ENCODE measurements around the gene ZNF536. TPM values are rescaled to one million over a fixed set of nuclear protein-coding genes. Genes with fewer than 3 reads are reported as not detected.

Gene ZNF536
- total RNA-seq, 1 experiment from 2014 or later, result not detected

DNA sequence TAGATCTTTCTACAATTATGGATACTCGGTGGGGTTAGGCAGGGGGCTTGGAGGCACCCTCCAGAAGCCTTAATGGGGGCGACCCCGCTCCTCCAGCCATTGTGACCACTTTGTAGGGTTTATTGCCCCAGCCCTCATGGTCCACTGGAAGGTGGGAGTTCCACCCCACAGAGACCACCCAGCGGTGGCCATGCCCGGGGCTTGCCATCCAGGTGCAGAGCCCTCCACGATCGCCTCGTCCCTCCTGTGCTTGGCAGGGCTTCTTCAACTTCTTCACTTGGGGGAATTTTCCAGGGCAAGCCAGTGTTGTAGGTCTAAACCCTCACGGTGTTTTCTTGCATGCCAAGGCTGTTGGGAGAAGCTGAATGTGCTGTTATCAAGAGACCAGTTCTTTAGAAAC is 16.1 kb downstream of the ZNF536 start:
- H3K4me2 ChIP-seq, result no peak overlapping the region
- H3K4me3 ChIP-seq, result no peak overlapping the region
- H4K20me1 ChIP-seq (ENCODE audit: insufficient read depth), result no peaks in the 10 kb centered on the region
- H3K27me3 ChIP-seq (ENCODE audit: insufficient read depth, low read depth), result peaks cover 63% of the 10 kb centered on the region
- no peaks in the 10 kb centered on the region for H3K36me3 ChIP-seq (ENCODE audit: low read depth)
- ChIA-PET CTCF (no interaction called here), POLR2A (ENCODE audit: unreplicated experiment) (no interaction called here)
- H3K9me2 ChIP-seq (ENCODE audit: insufficient read depth), result no peaks in the 10 kb centered on the region
- BruUV-seq (replicated peaks), result no TSS peak
- intact Hi-C loops (cut with micrococcal nuclease; ENCODE audit: unreplicated experiment), result no loop called here
- no peak for DNase-seq
- TF ChIP-seq EZH2 (IDR thresholded peaks at IDR 0.05; ENCODE audit: low read depth), result no peak
- TF ChIP-seq, protein P1, sequence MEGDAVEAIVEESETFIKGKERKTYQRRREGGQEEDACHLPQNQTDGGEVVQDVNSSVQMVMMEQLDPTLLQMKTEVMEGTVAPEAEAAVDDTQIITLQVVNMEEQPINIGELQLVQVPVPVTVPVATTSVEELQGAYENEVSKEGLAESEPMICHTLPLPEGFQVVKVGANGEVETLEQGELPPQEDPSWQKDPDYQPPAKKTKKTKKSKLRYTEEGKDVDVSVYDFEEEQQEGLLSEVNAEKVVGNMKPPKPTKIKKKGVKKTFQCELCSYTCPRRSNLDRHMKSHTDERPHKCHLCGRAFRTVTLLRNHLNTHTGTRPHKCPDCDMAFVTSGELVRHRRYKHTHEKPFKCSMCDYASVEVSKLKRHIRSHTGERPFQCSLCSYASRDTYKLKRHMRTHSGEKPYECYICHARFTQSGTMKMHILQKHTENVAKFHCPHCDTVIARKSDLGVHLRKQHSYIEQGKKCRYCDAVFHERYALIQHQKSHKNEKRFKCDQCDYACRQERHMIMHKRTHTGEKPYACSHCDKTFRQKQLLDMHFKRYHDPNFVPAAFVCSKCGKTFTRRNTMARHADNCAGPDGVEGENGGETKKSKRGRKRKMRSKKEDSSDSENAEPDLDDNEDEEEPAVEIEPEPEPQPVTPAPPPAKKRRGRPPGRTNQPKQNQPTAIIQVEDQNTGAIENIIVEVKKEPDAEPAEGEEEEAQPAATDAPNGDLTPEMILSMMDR (conservative IDR thresholded peaks at IDR 0.05), result no peak
- no peaks in the 10 kb centered on the region for H3K79me2 ChIP-seq (ENCODE audit: low read depth)
- H2AFZ ChIP-seq, result no peak overlapping the region
- no peak overlapping the region for H3K27ac ChIP-seq
- H3K9me3 ChIP-seq (ENCODE audit: insufficient read depth, low read depth), result no peaks in the 10 kb centered on the region
- H3F3A ChIP-seq (ENCODE audit: insufficient read depth, low read depth), result no peaks in the 10 kb centered on the region
- no peaks in the 10 kb centered on the region for H3K4me1 ChIP-seq (replicated peaks; ENCODE audit: insufficient read depth)

DNA sequence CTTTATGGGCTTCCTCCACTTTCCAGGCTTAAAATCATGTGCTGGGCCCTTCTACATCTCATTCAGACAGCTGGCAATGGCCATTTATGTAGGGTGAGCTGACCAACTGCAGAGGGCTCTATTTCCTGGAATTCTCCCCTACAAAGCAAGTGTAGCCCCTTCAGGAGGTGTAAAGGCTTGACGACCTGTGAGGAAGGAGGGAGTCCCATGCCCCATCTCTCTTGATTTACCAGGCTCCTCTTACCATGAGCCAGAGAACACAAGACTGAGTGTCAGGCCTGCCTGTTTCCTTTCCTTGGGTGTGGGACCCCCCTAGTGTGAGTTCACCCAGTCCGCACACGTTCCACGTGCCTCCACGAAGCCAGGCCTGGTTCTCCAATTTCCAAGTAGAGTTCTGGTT is 16.6 kb downstream of the ZNF536 start:
- no peaks in the 10 kb centered on the region for H3F3A ChIP-seq (ENCODE audit: insufficient read depth, low read depth)
- H3K4me1 ChIP-seq (replicated peaks; ENCODE audit: insufficient read depth), result no peaks in the 10 kb centered on the region
- POLR2A ChIA-PET (ENCODE audit: unreplicated experiment), result no interaction called here
- H3K36me3 ChIP-seq (ENCODE audit: low read depth), result no peaks in the 10 kb centered on the region
- no TSS peak for BruUV-seq (replicated peaks)
- H3K9me3 ChIP-seq (ENCODE audit: insufficient read depth, low read depth), result no peaks in the 10 kb centered on the region
- DNase-seq, result no peak
- H3K27me3 ChIP-seq (ENCODE audit: insufficient read depth, low read depth), result peaks cover 68% of the 10 kb centered on the region
- H3K27ac ChIP-seq, result no peak overlapping the region
- H3K4me3 ChIP-seq, result no peak overlapping the region
- H3K9me2 ChIP-seq (ENCODE audit: insufficient read depth), result no peaks in the 10 kb centered on the region
- no peak overlapping the region for H3K4me2 ChIP-seq
- TF ChIP-seq, protein P1 (conservative IDR thresholded peaks at IDR 0.05), result no peak
- TF ChIP-seq EZH2 (IDR thresholded peaks at IDR 0.05; ENCODE audit: low read depth), result no peak
- intact Hi-C loops (cut with micrococcal nuclease; ENCODE audit: unreplicated experiment), result no loop called here
- no peaks in the 10 kb centered on the region for H3K79me2 ChIP-seq (ENCODE audit: low read depth)
- CTCF ChIA-PET, result no interaction called here
- no peaks in the 10 kb centered on the region for H4K20me1 ChIP-seq (ENCODE audit: insufficient read depth)
- no peak overlapping the region for H2AFZ ChIP-seq

DNA sequence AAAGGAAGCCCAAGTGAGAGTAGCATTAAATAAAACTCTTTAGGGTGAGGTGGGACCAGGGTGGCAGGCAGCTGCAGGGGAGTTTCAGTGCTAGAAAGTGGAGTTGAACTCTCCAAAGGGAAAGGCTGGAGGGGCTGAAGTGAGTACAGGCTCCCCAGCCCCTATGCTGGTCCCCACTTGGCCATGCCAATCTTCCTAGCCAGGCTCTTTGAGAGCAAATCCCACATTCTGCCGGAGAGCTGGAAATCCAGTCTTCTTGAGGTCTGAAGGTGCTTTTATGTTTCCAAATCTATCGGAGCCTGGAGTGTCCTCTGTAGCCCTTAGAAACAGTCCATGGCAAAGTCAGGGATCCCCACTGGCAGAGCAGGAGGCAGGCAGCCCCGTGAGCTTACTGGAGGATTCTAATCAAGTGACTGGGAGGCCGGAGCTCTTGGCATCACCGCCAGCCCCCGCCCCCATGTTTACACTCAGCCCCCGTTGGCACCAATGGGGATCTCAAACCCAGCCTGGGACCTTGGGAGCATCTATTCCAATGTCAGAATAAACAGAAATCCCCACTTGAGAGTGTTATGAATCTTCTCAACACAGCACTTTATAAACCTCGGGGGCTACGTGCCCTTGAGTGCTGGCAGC is 18.3 kb downstream of the ZNF536 start:
- H3K4me3 ChIP-seq, result no peak overlapping the region
- no peak overlapping the region for H2AFZ ChIP-seq
- CTCF ChIA-PET, result no interaction called here
- H3K9me3 ChIP-seq (ENCODE audit: insufficient read depth, low read depth), result no peaks in the 10 kb centered on the region
- no TSS peak for BruUV-seq (replicated peaks)
- no peaks in the 10 kb centered on the region for H3K36me3 ChIP-seq (ENCODE audit: low read depth)
- no peaks in the 10 kb centered on the region for H3K4me1 ChIP-seq (replicated peaks; ENCODE audit: insufficient read depth)
- H3K79me2 ChIP-seq (ENCODE audit: low read depth), result no peaks in the 10 kb centered on the region
- DNase-seq, result no peak
- H3K9me2 ChIP-seq (ENCODE audit: insufficient read depth), result no peaks in the 10 kb centered on the region
- TF ChIP-seq, protein P1 (conservative IDR thresholded peaks at IDR 0.05), result no peak
- TF ChIP-seq EZH2 (IDR thresholded peaks at IDR 0.05; ENCODE audit: low read depth), result no peak
- H3K27ac ChIP-seq, result no peak overlapping the region
- H3K27me3 ChIP-seq (ENCODE audit: insufficient read depth, low read depth), result peaks cover 66% of the 10 kb centered on the region
- POLR2A ChIA-PET (ENCODE audit: unreplicated experiment), result no interaction called here
- no peaks in the 10 kb centered on the region for H3F3A ChIP-seq (ENCODE audit: insufficient read depth, low read depth)
- H4K20me1 ChIP-seq (ENCODE audit: insufficient read depth), result no peaks in the 10 kb centered on the region
- intact Hi-C loops (cut with micrococcal nuclease; ENCODE audit: unreplicated experiment), result no loop called here
- no peak overlapping the region for H3K4me2 ChIP-seq
